DLD1 (cell line): ENCODE data around the gene IPO11.
"Not testable (repeated sequence)": the region's sequence is repeated elsewhere in the genome, so short reads cannot be mapped to it uniquely, and the experiment has no call there.

Experiments
- in situ Hi-C: cut with HindIII; loops from 2 replicates; pipeline ENCODE4 v1.10.0; 2017; ENCODE audit warnings: low sequenced_read_pairs

IPO11 gene

DNA sequence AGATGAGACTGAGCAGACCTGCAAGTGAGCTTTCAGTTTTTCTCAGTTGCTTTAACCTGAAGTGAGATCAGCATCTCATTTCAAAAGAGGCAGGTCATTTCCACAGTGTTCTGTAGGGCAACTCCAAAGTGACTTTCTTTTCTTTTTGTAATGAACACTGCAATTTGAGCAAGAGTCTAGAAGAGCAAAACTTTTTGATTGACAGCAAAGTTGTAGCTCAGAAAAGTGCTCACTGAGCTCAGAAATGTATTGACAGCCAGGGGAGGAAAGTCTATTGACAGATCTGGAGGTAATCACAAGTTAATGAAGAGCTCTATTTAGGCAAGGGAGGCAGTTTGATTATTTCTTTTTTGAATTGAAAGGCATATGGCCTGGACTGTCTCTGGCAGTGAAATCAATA, 220.7 kb downstream of the IPO11 start:
- in situ Hi-C loops = no loop called here

DNA sequence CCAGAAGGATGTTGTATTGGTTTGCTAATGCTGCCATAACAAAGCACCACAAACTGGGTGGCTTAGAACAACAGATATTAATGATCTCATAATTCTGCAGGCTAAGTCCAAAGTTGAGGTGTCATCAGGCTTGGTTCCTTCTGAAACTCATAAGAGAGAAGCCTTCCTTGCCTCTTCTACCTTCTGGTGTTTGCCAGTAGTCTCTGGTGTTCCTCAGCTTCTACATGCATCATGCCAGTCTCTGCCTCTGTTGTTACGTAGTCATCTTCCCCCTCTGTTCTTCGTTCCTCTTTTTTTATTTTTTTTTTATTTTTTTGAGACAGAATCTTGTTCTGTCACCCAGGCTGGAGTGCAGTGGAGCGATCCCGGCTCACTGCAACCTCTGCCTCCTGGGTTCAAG, 227.9 kb downstream of the IPO11 start:
- in situ Hi-C loops = no loop called here

DNA sequence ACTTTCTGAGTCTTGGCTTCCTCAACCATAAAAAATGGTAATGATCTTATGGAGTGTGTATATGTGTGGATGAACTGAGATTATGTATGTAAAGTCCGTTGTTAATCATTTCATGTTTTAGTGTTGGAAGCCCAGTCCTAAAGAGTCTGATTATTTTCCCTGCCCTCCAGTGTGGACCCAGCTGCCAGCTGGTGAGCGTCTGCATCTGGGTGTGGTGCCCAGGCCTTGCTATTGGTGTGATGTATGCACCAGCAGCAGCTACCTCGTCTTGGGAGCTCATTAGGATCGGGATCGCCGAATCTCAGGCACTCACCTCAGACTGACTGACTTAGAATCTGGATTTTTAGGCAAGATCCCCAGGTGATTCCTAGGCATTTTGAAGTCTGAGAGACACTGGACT, 229.9 kb downstream of the IPO11 start:
- in situ Hi-C loops = no loop called here

DNA sequence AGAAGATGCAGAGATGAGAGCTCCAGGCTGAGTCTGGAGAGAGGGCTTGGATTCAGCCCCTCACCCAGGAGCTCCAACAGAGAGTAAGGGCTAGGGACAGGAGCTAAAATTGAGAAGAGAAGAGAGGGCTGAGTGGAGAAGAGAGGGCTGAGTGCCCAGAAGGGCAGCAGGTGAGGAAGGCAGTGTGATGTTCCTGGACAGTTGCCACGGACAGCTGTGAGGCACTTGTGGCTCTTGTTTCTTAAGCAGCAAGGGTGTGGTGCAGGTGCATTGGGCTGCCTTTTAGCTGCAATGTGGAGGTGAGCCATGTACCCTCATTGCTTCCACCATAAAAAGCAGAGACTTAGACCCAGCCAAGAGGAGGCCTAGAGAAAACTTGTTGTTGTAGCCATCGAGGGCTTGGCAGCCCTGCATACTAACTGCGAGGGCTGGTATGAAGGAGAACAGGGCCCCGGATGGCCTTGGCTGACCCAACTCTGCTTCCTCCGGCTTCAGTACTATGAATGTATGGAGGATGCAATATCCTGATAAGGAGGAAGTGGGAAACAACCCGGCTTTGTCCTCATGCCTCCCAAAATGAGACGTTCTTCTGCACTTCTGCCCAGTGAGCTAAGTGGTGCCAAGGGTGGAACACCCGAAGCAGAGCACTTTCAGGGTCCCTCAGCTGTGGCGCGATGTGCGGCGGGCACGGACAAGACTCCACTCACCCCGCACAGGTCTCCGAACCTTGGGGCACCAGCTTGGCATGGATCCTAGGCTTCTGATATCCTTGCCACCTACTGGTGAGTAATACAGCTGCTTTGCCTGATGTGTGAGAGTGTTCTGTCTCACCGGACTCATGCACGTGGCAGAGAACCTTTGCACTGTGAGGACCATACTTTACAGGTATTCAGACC, 231.2 kb downstream of the IPO11 start:
- in situ Hi-C loops = no loop called here

DNA sequence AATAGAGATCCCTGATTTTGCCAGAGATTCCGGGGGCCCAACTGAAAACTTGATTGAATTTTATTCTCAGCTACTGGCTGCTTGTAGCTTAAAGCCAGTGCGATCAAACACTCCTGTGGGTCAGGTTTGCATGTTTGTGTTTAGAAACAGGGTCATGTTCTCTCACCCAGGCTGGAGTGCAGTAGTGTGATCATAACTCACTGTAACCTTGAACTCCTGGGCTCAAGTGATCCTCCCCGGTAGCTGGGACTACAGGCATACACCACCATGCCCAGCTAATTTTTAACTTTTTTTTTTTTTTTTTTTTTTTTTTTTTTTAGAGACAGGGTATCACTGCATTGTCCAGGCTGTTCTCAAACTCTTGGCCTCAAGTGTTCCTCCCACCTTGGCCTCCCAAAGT, 232.7 kb downstream of the IPO11 start:
- in situ Hi-C loops = no loop called here

DNA sequence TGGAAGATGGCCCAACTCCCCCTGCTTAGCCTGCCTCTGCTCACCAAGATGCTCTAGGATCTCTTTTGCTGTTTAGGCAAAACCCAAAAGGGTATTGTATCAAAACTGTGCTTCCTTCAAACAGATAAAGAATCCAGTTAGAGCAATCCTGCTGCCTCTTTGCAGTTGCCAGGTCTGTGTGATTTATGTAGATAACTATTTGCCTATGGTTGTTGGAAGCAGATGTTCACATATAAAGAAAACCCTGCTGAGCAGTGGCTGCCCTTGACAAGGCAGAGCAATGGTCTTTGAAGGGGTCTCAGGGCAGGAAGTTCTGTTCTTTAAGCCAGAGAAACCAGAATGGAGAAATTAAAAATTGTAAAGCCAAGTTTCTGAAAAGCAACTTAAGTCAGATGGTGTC, 234.7 kb downstream of the IPO11 start:
- in situ Hi-C loops = no loop called here

DNA sequence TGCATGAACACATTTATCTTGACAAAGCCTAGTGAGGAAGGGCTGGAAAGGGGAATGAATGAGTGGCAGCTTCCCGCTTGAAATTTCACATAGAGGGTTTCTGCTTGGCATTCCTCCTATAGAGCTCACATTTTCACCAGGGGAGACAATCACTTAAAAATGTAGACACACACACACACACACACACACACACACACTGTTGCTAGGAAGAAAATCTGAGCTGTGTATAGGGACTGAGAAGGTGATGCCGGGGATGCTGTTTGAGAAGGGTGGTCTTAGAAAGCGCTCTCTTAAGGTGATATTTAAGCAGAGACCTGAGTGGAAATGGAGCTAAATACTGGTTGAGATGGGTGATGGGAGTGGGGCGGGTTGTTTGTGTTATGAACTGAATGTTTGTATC, 236.5 kb downstream of the IPO11 start:
- in situ Hi-C loops = no loop called here

DNA sequence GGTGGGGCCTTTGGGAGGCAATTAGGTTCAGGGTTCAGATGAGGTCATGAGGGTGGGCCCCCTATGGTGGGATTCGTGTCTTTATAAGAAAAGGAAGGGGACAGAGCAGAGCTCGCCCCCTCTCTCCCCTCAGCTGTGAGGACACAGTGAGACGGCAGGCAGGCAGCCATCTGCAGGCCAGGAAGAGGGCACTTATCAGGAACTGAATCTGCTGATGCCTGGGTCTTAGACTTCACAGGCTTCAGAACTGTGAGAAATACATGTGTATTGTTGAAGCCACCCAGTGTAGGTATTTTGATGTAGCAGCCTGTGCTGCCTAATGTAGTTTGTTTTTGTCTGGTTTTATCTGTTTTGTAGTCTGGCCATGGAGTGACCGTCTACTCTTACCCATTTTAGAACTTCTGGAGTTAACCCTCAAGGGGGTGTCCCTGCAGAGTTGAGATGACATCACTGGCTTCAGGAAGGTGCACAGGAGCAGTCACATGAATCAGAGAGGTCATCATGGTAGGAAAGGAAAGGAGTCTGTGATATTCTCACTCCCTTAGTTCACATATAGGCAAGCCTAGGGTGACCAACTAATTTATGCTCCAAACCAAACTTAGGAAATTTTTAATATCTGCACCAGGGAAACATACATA, 237.0 kb downstream of the IPO11 start:
- in situ Hi-C loops = no loop called here

DNA sequence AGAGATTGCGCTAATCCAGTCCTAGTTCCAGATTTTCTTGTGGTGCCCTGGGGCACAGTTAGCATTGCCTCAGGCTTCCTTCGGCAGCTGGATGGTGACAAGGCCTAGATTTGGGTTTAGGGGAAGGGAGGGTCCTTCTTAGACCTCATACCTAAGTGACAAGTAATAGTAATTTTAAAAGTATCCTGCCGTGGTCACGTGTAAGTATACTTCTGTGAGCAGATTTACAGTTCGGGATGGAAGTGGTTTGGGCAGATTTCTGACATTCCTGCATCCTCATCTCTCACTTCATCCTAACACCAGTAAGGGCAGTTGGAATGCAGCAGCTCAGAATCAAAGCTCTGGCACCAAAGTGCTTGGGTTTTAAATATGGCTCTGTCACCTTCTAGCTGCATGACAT, 237.6 kb downstream of the IPO11 start:
- in situ Hi-C loops = no loop called here

DNA sequence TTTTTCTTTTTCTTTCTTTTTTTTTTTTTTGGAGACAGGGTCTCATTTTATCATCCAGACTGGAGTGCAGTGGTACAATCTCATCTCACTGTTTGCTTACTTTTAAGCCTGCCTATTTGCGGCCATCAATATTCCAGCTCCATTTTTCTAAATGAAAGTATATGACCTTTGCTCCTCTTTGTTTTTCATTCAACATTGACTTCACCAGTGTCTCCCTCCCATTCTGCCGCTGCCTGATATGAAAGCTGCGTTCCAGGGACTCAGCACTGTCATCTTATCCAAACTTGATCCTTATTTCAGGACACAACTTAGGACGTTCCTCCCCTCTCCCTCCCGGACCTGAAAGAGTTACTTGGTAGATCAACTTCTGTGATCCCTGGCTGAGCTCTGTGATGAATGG, 239.7 kb downstream of the IPO11 start:
- in situ Hi-C loops = no loop called here

DNA sequence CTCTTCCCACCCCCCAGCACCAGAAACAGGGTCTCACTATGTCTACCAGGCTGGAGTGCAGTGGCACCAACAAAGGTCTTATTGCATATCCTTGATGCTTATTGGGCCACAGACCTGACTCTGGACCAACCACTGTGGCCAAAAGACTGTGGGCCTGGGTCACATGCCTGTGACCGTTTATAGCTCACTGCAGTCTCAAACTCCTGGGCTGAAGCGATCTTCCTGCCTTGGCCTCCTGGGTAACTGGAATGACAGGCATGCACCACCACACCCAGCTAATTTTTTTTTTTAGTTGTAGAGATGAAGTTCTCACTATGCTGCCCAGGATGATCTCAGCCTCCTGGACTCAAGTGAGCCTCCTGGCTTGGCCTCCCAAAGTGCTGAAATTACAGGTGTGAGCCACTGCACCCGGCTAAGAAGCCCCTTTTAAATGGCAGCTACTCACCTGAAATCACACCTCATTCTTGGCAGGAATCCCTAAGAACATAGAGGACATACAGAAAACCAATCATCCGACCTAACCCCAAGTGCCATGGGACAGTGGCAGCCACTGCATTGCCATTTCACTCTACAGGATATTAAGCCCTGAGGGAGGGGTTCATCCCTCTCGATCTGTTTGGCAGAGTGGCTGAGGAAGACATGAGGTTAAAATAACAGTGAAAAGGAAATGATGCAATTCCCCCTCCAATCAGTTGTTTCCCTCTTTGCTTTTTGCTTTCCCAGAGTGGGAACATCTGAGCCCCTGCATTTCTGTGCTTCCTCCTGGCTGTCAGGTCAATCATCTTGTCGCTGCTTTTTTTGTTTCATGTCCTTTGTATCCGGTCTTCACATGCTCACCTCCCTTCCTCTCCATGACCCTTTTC, 240.7 kb downstream of the IPO11 start:
- in situ Hi-C loops = no loop called here

DNA sequence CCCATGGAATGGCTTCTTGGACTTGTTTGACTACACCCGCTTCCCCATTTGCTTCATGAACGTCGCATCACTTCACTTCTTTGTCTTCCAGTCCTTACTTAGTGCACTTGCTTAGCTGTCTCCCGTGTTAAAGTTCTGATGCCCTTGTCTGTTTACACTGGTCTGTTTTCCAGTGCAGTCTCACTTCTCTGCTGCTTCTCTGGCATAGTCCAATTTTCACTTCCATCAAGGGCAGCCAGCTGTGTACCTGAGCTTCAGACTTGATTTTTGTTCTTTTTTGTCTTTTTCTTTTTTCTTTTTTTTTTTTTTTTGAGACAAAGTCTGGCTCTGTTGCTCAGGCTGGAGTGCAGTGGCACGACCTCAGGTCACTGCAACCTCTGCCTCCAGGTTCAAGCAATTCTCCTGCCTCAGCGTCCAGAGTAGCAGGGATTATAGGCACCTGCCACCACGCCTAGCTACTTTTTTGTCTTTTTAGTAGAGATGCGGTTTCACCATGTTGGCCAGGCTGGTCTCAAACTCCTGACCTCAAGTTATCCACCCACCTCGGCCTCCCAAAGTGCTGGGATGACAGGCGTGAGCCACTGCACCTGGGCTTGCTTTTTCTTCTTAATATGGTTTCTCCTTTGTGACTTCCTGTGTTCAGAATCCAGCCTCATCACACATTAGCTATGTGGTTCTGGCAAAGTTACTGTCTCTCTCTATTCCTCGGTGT, 241.5 kb downstream of the IPO11 start:
- in situ Hi-C loops = no loop called here

DNA sequence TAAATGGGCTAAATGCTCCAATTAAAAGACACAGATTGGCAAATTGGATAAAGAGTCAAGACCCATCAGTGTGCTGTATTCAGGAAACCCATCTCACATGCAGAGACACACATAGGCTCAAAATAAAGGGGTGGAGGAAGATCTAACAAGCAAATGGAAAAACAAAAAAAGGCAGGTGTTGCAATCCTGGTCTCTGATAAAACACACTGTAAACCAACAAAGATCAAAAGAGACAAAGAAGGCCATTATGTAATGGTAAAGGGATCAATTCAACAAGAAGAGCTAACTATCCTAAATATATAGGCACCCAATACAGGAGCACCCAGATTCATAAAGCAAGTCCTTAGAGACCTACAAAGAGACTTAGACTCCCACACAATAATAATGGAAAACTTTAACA, 245.2 kb downstream of the IPO11 start:
- in situ Hi-C loops = not testable (repeated sequence)

DNA sequence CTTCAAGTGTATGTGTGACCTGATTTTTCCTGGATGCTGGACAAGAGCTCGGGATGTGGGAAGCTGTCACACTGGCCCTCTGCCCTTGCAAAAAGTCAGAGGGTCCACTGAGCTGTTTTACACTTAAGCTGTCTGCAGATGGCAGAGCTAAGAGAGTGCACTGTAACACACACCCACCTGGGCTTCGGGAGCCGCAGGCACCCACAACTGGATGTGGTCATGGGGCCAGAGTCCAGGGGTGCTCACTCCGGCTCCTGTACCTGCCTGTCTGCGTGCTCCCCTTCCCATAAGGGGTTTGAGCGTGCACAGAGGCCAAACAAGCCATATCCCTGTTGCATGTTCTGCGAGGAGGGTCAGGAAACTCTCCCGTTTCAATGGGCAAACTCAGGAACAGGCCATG, 248.6 kb downstream of the IPO11 start:
- in situ Hi-C loops = no loop called here

DNA sequence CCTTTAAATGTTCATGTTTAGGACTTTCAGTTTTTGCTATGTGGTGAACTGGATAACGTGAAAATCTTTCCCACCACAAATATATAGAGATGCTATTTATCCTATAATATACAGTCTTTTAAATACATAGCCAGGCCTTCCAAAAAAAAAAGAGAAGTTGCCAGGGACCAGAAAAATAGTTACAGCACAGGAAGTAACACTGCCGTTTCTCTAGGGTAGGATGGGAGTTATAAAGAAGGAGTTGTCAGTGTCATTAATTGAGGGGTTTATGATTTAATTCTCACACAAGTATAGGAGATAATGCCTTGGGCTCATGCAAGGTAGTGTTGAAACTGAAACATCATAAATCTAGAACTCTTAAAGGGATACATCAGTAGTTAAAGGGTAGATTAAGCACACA, 250.0 kb downstream of the IPO11 start:
- in situ Hi-C loops = no loop called here

DNA sequence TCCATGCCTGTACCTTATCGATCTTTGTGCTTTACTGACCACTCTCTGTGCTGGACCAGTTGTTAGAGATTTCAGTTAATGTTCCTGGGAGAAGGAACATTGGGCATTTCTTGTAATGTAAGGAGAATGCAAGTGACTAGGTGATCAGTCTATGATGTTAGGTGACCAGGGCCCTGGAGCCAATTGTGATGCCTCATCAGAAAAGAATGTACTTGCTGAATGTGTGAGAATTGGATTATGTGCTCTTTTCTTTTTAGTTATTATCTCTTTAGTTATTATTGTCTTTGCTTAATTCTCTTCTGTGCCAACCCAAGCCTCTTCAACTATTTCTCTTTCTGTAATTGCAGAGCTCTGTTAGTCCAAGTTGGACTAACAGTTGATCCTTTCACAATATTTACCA, 258.9 kb downstream of the IPO11 start:
- in situ Hi-C loops = no loop called here

DNA sequence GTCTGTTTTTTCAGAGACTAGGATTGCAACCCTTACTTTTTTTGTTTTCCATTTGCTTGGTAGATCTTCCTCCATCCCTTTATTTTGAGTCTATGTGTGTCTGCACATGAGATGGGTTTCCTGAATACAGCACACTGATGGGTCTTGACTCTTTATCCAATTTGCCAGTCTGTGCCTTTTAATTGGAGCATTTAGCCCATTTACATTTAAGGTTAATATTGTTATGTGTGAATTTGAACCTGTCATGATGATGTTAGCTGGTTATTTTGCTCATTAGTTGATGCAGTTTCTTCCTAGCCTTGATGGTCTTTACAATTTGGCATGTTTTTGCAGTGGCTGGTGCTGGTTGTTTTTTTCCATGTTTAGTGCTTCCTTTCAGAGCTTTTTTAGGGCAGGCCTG, 264.0 kb downstream of the IPO11 start:
- in situ Hi-C loops = not testable (repeated sequence)
